GM12874 (cell line): ENCODE data around the gene ETNK2.

ENCODE experiments used
- CTCF ChIP-seq: IDR thresholded peaks from 2 replicates; pipeline ENCODE4 v1.5.1; 2011; ENCODE audit warnings: low read depth, mild to moderate bottlenecking, control low read depth, low read length, moderate library complexity; ENCODE audit not compliant: insufficient read depth

The ETNK2 gene

DNA sequence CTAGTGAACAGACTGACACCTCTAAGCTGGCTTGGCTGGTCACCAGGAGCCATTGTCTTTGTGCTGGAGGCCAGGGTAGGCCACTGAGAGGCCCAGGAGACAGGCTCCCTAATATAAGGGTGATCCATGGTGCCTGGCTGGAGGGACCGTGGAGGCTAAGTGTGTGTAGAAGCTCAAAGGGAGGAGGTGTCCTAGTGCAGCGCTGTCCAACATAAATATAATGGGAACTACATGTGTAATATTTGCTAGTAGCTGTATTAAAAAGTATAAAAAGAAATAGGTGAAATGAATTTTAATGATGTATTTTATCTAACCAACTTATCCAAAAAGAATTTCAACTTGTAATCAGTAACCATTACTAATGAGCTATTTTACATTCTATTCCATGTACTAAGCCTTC is 44.0 kb downstream of the ETNK2 start:
- TF ChIP-seq CTCF: no peak

DNA sequence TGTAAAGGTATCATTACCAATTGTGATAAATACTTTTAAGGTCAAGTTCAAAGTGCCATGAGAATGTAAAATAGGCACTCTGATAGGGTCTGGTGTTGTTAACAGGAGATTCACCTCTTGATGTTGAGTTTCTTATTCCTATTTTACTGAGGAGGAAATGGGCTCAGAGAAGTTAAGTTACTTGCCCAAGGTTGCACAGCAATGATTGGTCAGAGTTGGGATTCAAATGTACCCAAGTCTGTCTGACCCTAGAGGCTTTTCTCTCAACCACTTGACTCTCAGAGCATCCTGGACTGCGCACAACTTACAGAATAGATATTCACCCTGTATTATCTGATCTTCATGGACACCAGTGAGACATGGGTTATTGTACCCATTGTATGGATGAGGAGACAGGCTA is 45.0 kb downstream of the ETNK2 start:
- TF ChIP-seq CTCF: no peak

DNA sequence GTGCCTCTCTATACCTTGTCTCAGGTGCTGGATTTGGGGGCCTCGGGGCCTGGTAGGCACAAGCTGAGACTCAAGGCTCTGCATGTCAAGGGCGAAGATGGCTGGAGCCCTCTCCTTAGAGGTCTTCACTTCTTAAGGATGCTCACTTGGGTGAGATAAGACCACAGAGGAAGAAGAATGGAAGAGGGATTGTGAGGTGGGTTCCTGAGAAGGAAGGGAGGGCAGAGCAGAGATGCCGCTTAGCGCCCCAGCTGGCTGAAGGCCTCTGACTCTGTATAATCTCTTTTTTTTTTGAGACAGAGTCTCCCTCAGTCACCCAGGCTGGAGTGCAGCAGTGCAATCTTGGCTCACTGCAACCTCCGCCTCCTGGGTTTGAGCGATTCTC is 46.7 kb downstream of the ETNK2 start:
- no peak for TF ChIP-seq CTCF

DNA sequence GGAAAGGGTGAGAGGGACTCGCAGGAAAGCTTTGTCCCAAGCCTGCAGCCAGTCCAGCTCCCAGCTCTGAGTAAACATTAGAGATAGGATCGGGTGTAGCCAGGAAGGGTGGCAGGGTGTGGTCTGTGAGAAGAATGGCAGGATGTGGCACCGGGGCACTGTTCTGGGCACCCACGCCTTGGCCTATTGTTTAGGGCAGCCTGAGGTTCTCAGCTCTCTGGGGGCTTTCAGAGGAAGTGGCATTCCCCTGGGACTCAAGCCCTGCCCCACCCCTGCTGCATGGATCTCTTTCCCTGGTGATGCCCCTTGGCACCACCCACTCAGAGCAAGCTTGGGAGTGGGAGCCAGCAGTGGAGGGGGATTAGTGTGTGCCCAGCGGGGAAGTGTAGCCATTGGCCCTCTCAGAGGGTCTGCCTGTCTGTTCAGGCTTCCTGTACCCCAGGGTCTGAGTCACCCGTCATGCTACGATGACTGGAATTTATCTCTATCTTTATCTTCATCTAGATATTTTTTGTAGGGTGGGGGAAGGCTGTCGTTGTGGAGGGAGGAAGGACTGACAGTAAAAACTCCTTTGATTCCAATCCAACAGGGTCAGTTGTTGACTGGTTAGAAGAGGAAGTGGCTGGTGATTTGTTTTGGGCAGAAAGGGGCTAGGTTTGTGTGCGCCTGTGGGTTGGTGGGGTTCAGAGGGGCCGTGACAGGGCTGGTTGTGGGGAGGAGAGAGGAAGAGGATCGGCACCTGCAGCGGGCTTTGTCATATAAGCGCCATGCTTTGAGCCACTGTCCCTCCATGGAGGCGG is 47.3 kb downstream of the ETNK2 start:
- TF ChIP-seq CTCF: no peak

DNA sequence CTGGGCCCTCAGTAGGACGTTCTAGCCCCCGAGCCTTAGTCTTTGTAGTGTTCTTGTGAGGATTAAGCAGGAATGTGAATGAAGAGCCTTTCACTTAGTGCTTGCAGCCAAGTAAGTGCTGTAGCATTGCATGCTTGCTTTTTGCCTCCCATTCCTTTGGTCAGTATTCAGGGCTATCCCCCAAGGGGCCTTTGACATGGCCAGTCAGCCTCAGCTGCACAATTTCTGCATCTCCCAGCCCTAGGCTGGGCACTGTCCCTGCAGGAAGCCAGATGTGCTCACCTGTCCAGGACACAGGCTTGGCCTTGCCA is 48.5 kb downstream of the ETNK2 start:
- no peak for TF ChIP-seq CTCF

DNA sequence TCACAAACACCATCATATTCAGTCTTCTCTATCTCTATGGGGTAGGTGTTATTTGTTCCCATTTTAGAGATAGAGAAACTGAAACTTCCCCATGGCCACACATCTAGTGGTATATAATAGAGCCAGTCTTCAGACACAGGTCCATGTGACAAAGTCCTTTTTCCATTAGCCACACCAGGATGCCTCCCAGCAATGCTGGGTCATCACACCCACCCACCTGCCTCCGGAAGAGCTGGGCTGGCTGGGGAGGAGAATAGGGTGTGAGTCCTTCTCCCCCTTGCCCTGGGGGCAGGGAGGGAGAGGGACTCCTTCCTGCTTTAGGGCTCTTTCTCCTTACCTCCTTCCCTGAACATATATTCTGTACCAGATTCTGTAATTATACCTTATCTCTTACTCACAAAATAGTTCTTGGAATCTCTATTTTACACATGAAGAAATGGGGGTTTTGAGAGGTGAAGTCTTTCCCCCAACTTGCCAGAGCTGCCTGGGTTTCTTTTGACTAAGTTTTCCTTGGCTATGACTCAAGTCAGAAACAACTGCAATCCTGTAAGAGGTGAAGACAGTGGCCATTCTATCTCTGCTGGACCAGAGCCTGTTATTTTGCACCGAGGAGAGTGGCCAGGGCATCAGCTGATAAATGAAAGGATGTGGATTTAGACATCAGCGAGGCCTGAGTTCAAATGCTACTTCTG is 49.0 kb downstream of the ETNK2 start:
- no peak for TF ChIP-seq CTCF

DNA sequence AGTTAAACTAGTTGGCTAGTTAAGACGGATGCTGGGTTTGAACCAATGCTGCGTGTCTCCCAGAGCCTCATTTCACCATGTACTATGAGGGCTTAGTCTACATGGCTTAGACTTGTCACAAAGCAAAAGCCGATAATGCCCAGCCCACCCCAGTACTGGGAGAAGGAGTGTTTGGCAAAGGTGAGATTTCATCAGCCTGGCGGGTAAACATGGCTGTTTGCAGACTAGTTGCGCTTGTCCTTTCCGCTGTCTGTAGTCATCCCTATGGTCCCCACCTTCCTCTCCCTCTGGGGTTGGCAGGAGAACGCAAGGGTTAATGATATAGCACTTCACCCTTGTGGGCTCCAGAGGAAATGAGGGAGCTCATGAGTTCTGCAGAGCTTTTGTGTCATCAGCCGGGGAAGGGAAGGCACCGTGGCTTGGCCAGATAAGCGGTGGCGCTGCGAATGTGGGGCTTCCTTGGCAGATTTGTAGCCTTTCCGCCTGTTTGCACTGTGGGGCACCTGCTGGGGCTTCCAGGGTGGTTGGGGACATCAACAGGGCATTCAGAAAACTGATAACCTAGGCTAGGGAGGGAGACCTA is 49.7 kb downstream of the ETNK2 start:
- TF ChIP-seq CTCF: no peak
